H1 (cell line): ENCODE data around the gene RELT. TPM values are rescaled to one million over a fixed set of nuclear protein-coding genes. Genes with fewer than 3 reads are reported as not detected.
A peak's percentile ranks its signal among the peaks of the same experiment; 100 is the strongest.

Experiments used
- CTCF ChIA-PET: fragments of 300-600 bp; sonication (Branson Sonifier 250); formaldehyde crosslinking; loops from one replicate; lab custom pipeline; 2021; ENCODE audit not compliant: partially characterized antibody; lab: Charles Lee
- POLR2A ChIA-PET: fragments of 300-600 bp; sonication (Branson Sonifier 250); formaldehyde crosslinking; loops from one replicate; lab custom pipeline; 2021; ENCODE audit warnings: inconsistent platforms; ENCODE audit not compliant: partially characterized antibody; lab: Charles Lee
- DNase-seq, 2 experiments: peaks; one replicate each; pipeline versions ENCODE4 v3.0.0 to v3.0.0-alpha.2; 2010 to 2022; ENCODE audit warnings: low spot score in 2 of 2, low read depth in 1 of 2, mixed read lengths in 1 of 2
- FAIRE-seq: peaks from 2 replicates; lab custom pipeline; 2011; peaks lifted over from hg19 to GRCh38; lab: Jason Lieb, UNC
- H2AFZ ChIP-seq: 2 replicates; pipeline ENCODE4 v1.8.1; 2012; ENCODE audit warnings: low read length, inconsistent platforms
- H2AK5ac ChIP-seq: 2 replicates; pipeline ENCODE4 v1.6.1; 2013; ENCODE audit warnings: low read depth, low read length
- H2BK120ac ChIP-seq: replicated peaks from 2 replicates; pipeline ENCODE3; 2013; ENCODE audit warnings: low read depth, low read length, inconsistent platforms
- H2BK12ac ChIP-seq: 2 replicates; pipeline ENCODE4 v1.6.1; 2013; ENCODE audit warnings: low read depth, low read length
- H2BK15ac ChIP-seq: 2 replicates; pipeline ENCODE4 v1.6.1; 2013; ENCODE audit warnings: low read length
- H2BK20ac ChIP-seq: 2 replicates; pipeline ENCODE4 v1.6.1; 2013; ENCODE audit warnings: low read length
- H2BK5ac ChIP-seq: 2 replicates; pipeline ENCODE4 v1.6.1; 2013; ENCODE audit warnings: low read depth, low read length
- H3K14ac ChIP-seq: 2 replicates; pipeline ENCODE4 v1.6.1; 2013; ENCODE audit warnings: inconsistent platforms; ENCODE audit not compliant: insufficient read length
- H3K18ac ChIP-seq: 2 replicates; pipeline ENCODE4 v1.6.1; 2013; ENCODE audit warnings: low read length; ENCODE audit errors: extremely low read depth
- H3K23ac ChIP-seq: 2 replicates; pipeline ENCODE4 v1.6.1; 2013; ENCODE audit warnings: inconsistent platforms; ENCODE audit not compliant: insufficient read length
- H3K23me2 ChIP-seq: 2 replicates; pipeline ENCODE4 v1.6.1; 2013; ENCODE audit warnings: low read depth, low read length
- H3K27ac ChIP-seq: 2 replicates; pipeline ENCODE4 v1.6.1; 2011; ENCODE audit warnings: low read depth, low read length, inconsistent platforms
- H3K27me3 ChIP-seq, 4 experiments: replicated peaks in 1 of 4; 1 replicate in 1 of 4; 2 replicates in 3 of 4; pipeline versions ENCODE4 v1.6.1 to v1.8.1; 2011 to 2013; ENCODE audit warnings: low read length in 3 of 4, mild to moderate bottlenecking in 3 of 4, inconsistent platforms in 2 of 4, mixed read lengths in 2 of 4, moderate library complexity in 1 of 4; ENCODE audit not compliant: control insufficient read depth in 3 of 4, insufficient read depth in 3 of 4; ENCODE audit errors: extremely low read depth in 1 of 4
- H3K36me3 ChIP-seq, 4 experiments: 2 replicates each; pipeline versions ENCODE4 v1.6.1 to v1.8.1; 2011 to 2013; ENCODE audit warnings: mild to moderate bottlenecking in 4 of 4, low read length in 3 of 4, moderate library complexity in 2 of 4, control low read depth in 1 of 4, inconsistent platforms in 1 of 4; ENCODE audit not compliant: insufficient read depth in 4 of 4, control insufficient read depth in 2 of 4
- H3K4ac ChIP-seq: replicated peaks from 2 replicates; pipeline ENCODE3; 2013; ENCODE audit warnings: low read length, low read depth, mixed read lengths, inconsistent platforms; ENCODE audit not compliant: insufficient read length
- H3K4me1 ChIP-seq, 4 experiments: replicated peaks in 1 of 4; 1 replicate in 1 of 4; 2 replicates in 3 of 4; pipeline versions ENCODE4 v1.6.1 to v1.8.1; 2011 to 2013; ENCODE audit warnings: low read length in 3 of 4, inconsistent platforms in 2 of 4, mixed read lengths in 1 of 4; ENCODE audit not compliant: insufficient read depth in 4 of 4, control insufficient read depth in 3 of 4
- H3K4me2 ChIP-seq, 2 experiments: 2 replicates each; pipeline versions ENCODE4 v1.6.1 to v1.8.1; 2011 to 2013; ENCODE audit warnings: low read depth in 2 of 2, low read length in 2 of 2, control low read depth in 1 of 2, inconsistent platforms in 1 of 2, mild to moderate bottlenecking in 1 of 2; ENCODE audit not compliant: insufficient read depth in 1 of 2
- H3K4me3 ChIP-seq, 4 experiments: fragments of 200-600, 300-600 bp in 1 of 4; sonication (generic), shearing (Covaris generic), sonication (Bioruptor Twin) in 1 of 4; 2 replicates each; pipeline versions ENCODE4 v1.5.1 to v1.8.1; 2011 to 2016; ENCODE audit warnings: low read length in 4 of 4, low read depth in 3 of 4, control low read depth in 2 of 4, inconsistent platforms in 2 of 4, mild to moderate bottlenecking in 2 of 4, mixed read lengths in 1 of 4, moderate library complexity in 1 of 4; ENCODE audit not compliant: insufficient read depth in 2 of 4; ENCODE audit errors: extremely low read depth in 1 of 4
- H3K56ac ChIP-seq: replicated peaks from 2 replicates; pipeline ENCODE3; 2013; ENCODE audit warnings: low read depth, mild to moderate bottlenecking, mixed read lengths, low read length, inconsistent platforms; ENCODE audit not compliant: insufficient read length
- H3K79me1 ChIP-seq: 2 replicates; pipeline ENCODE4 v1.6.1; 2013; ENCODE audit warnings: low read depth, low read length, control low read depth
- H3K79me2 ChIP-seq, 2 experiments: 2 replicates each; pipeline versions ENCODE4 v1.6.1 to v1.8.1; 2012 to 2013; ENCODE audit warnings: low read length in 2 of 2, mild to moderate bottlenecking in 2 of 2, inconsistent platforms in 1 of 2; ENCODE audit not compliant: insufficient read depth in 2 of 2, control insufficient read depth in 1 of 2
- H3K9ac ChIP-seq, 4 experiments: replicated peaks in 1 of 4; 1 replicate in 1 of 4; 2 replicates in 3 of 4; pipeline versions ENCODE4 v1.6.1 to v1.8.1; 2011 to 2013; ENCODE audit warnings: low read depth in 3 of 4, low read length in 3 of 4, control low read depth in 2 of 4, mild to moderate bottlenecking in 2 of 4, moderate library complexity in 2 of 4, inconsistent platforms in 1 of 4; ENCODE audit errors: extremely low read depth in 1 of 4
- H3K9me3 ChIP-seq, 2 experiments: 2 replicates each; pipeline versions ENCODE4 v1.6.1 to v1.8.1; 2012 to 2013; ENCODE audit warnings: mild to moderate bottlenecking in 2 of 2, moderate library complexity in 2 of 2, control low read depth in 1 of 2, inconsistent platforms in 1 of 2, low read depth in 1 of 2, low read length in 1 of 2, mixed read lengths in 1 of 2; ENCODE audit not compliant: insufficient read depth in 2 of 2
- H4K20me1 ChIP-seq, 2 experiments: replicated peaks in 1 of 2; 2 replicates each; pipeline versions ENCODE3 to v1.8.1; 2011 to 2013; ENCODE audit warnings: inconsistent platforms in 2 of 2, low read length in 2 of 2, mild to moderate bottlenecking in 1 of 2; ENCODE audit not compliant: insufficient read depth in 2 of 2, control insufficient read depth in 1 of 2
- H4K5ac ChIP-seq: 2 replicates; pipeline ENCODE4 v1.6.1; 2013; ENCODE audit warnings: low read length, low read depth, mixed read lengths, inconsistent platforms; ENCODE audit not compliant: insufficient read length
- H4K8ac ChIP-seq: 2 replicates; pipeline ENCODE4 v1.8.0; 2013; ENCODE audit warnings: mild to moderate bottlenecking, moderate library complexity, low read length, inconsistent platforms; ENCODE audit not compliant: insufficient read depth; ENCODE audit errors: extremely low read depth
- H4K91ac ChIP-seq: replicated peaks from 2 replicates; pipeline ENCODE3; 2013; ENCODE audit warnings: low read length, mixed read lengths, inconsistent platforms; ENCODE audit not compliant: insufficient read length
- ASH2L ChIP-seq: fragments of 200-600, 300-600 bp; sonication (generic); IDR thresholded peaks from one replicate; pipeline ENCODE4 v1.7.1; 2017; ENCODE audit warnings: low read length
- GTF2F1 ChIP-seq: IDR thresholded peaks from 2 replicates; pipeline ENCODE4 v1.6.1; 2012; ENCODE audit warnings: low read depth, low read length, improper control_type of control experiment, borderline replicate concordance
- HDAC2 ChIP-seq, 2 experiments: fragments of 300-600 bp in 1 of 2; sonication (generic) in 1 of 2; IDR thresholded peaks; 2 replicates each; pipeline ENCODE4 v1.6.1; 2011 to 2012; ENCODE audit warnings: low read depth in 2 of 2, low read length in 2 of 2, mild to moderate bottlenecking in 2 of 2, moderate library complexity in 2 of 2, borderline replicate concordance in 1 of 2, inconsistent platforms in 1 of 2
- RAD21 ChIP-seq, 2 experiments: IDR thresholded peaks in 1 of 2; conservative IDR thresholded peaks in 1 of 2; 2 replicates each; pipeline ENCODE4 v1.6.1; 2011; ENCODE audit warnings: low read depth in 2 of 2, low read length in 2 of 2, improper control_type of control experiment in 1 of 2, inconsistent platforms in 1 of 2, mild to moderate bottlenecking in 1 of 2, moderate library complexity in 1 of 2
- RBBP5 ChIP-seq: IDR thresholded peaks from 2 replicates; pipeline ENCODE4 v1.7.1; 2012; ENCODE audit warnings: low read depth, mild to moderate bottlenecking, inconsistent platforms, low read length, moderate library complexity, borderline replicate concordance
- RXRA ChIP-seq: IDR thresholded peaks from 2 replicates; pipeline ENCODE4 v1.6.1; 2011; ENCODE audit warnings: low read depth, mild to moderate bottlenecking, low read length, moderate library complexity; ENCODE audit not compliant: insufficient read depth
- SRF ChIP-seq: IDR thresholded peaks from 2 replicates; pipeline ENCODE4 v1.6.1; 2011; ENCODE audit warnings: mild to moderate bottlenecking, low read depth, low read length, moderate library complexity
- TCF12 ChIP-seq: IDR thresholded peaks from 2 replicates; pipeline ENCODE4 v1.6.1; 2011; ENCODE audit warnings: low read depth, mild to moderate bottlenecking, low read length
- ZNF274 ChIP-seq: IDR thresholded peaks from 2 replicates; pipeline ENCODE4 v1.7.0; 2012; ENCODE audit warnings: low read length, borderline replicate concordance; ENCODE audit errors: extremely low read depth
- WGBS, 2 experiments: shearing (Covaris generic) in 1 of 2; methylation state at CpG; one replicate each; pipeline versions ENCODE4 v1.1.6 to v1.1.7; 2013 to 2015; ENCODE audit warnings: low lambda C conversion rate in 2 of 2, mixed read lengths in 2 of 2, inconsistent platforms in 1 of 2, low coverage in 1 of 2, missing lambda C conversion rate in 1 of 2; ENCODE audit not compliant: insufficient replicate concordance in 2 of 2, insufficient coverage in 1 of 2, insufficient read length in 1 of 2; ENCODE audit errors: extremely low coverage in 1 of 2, missing lambda C conversion rate in 1 of 2; 5-methylcytosine and 5-hydroxymethylcytosine counted together
- polyA plus RNA-seq, 7 experiments: library from polyadenylated mRNA; depleted of rRNA in 3 of 7; stranded (reverse) in 5 of 7; unstranded in 2 of 7; fragments of >200 nt in 5 of 7; fragments of 200-250 nt in 2 of 7; gene quantifications; 1 replicate in 5 of 7; 2 replicates in 1 of 7; 4 replicates in 1 of 7; pipeline versions ENCODE4 v1.2.1 to v1.2.3, GENCODE V29; 2011 to 2013; ENCODE audit warnings: missing spikeins in 2 of 7, mixed read lengths in 2 of 7
- total RNA-seq: library from RNA; stranded (reverse); fragmentation: NEBNext Ultra II Directional; extraction: Animal tissue kit (Norgen Biotek cat#: 25700); gene quantifications from 2 replicates; pipeline ENCODE4 v1.2.1, GENCODE V29; 2021

Gene RELT
- total and polyA plus RNA-seq, 2 of the 8 experiments (the other 6 are each of a cell fraction or from before 2014, with no cell fraction given) = 3.4 to 5.7 TPM

GRCh38 chr11:73375830-73376159 is 404 bp upstream of the RELT start:
- Histone ChIP-seq H3K27me3 (peaks cover 0 to 15% (median 9%) of the 10 kb centered on the region in 4 experiments; a peak in 4 of 7 replicates), H3K4me3 (peak overlapping the region in 1 of 4 experiments; percentile 33; a peak in 1 of 8 replicates), H2BK12ac (no peak overlapping the region), H2BK15ac (0 out of 2 replicates have a peak overlapping the region, but pooled peaks have one; percentile 36), H4K5ac (no peak overlapping the region), H3K9ac (no peak overlapping the region), H3K4ac (no peak overlapping the region), H3K36me3 (no peaks in the 10 kb centered on the region), H3K79me2 (no peaks in the 10 kb centered on the region; a peak in 1 of 4 replicates), H3K18ac (peak overlapping the region; percentile 87; the same call in 1 of the 2 replicates), H2BK120ac (no peak overlapping the region), H3K4me1 (peaks cover 3 to 13% (median 8%) of the 10 kb centered on the region in 4 experiments), H3K23ac (no peak overlapping the region), H4K91ac (no peak overlapping the region)
- CTCF ChIA-PET = interaction anchor here (0.5 to 59.1 kb wide), 6 partner anchors 9 to 1448 kb away, joined by 3 to 1456 read pairs (median 4); no protein-coding TSS in a partner anchor
- FAIRE-seq = peak; percentile 50
- TF ChIP-seq SRF (no peak), HDAC2 (IDR thresholded peaks at IDR 0.05; ENCODE audit: borderline replicate concordance in 1 of 2, low read depth in 2 of 2, low read length in 2 of 2) (no peak), RBBP5 (no peak), ASH2L (no peak), RAD21 (IDR thresholded peaks at IDR 0.05 in 1 of 2, conservative IDR thresholded peaks at IDR 0.05 in 1 of 2; ENCODE audit: low read depth in 2 of 2, low read length in 2 of 2) (no peak), TCF12 (no peak), ZNF274 (no peak), RXRA (no peak), GTF2F1 (no peak)
- TF ChIP-seq, all 59 proteins: peak for 0
- Histone ChIP-seq H4K20me1 (peaks cover 0 to 9% of the 10 kb centered on the region in 2 experiments), H3K4me2 (peak overlapping the region in 1 of 2 experiments; percentile 47; a peak in 3 of 4 replicates), H3K56ac (no peak overlapping the region), H2AFZ (peak overlapping the region; percentile 86), H2BK20ac (no peak overlapping the region), H3K23me2 (peaks cover 8% of the 10 kb centered on the region), H3K79me1 (peaks cover 4% of the 10 kb centered on the region; the same call in 1 of the 2 replicates), H2AK5ac (no peak overlapping the region), H3K9me3 (no peaks in the 10 kb centered on the region), H4K8ac (no peak overlapping the region), H3K27ac (no peak overlapping the region), H3K14ac (no peak overlapping the region), H2BK5ac (no peak overlapping the region)
- POLR2A ChIA-PET = no interaction called here
- DNase-seq = no peak
- 77% methylated on average over 6 of the region's 6 CpGs; no CpG with 5 or more reads in 1 of the 2 experiments for WGBS, 2 experiments
